NCI-H2196 (cell line): ENCODE results near the gene PAGE2B.
"Not testable (repeated sequence)": the region's sequence is repeated elsewhere in the genome, so short reads cannot be mapped to it uniquely, and the experiment has no call there.

ENCODE experiments used
- DNase-seq: peaks from one replicate; lab custom pipeline; 2025; ENCODE audit not compliant: unreplicated experiment; lab: John Stamatoyannopoulos, UW

PAGE2B gene

GRCh38 chrX:55107911-55108310 lies 33.1 kb downstream of the PAGE2B start:
- no peak for DNase-seq

- no peak for DNase-seq
Observed at GRCh38 chrX:55109306-55109705, 34.5 kb downstream of the PAGE2B start.

GRCh38 chrX:55111578-55112254 lies 36.9 kb downstream of the PAGE2B start:
- no peak for DNase-seq

GRCh38 chrX:55116589-55116988 lies 41.8 kb downstream of the PAGE2B start:
- not testable (repeated sequence) for DNase-seq

GRCh38 chrX:55118574-55118973 lies 43.7 kb downstream of the PAGE2B start:
- no peak for DNase-seq

- no peak for DNase-seq
Observed at GRCh38 chrX:55119271-55119670, 44.4 kb downstream of the PAGE2B start.

- no peak for DNase-seq
Observed at GRCh38 chrX:55119712-55120111, 44.9 kb downstream of the PAGE2B start.

GRCh38 chrX:55120761-55121358 lies 46.0 kb downstream of the PAGE2B start:
- no peak for DNase-seq

GRCh38 chrX:55123900-55124299 lies 49.1 kb downstream of the PAGE2B start:
- DNase-seq = no peak

- DNase-seq = no peak
Observed at GRCh38 chrX:55127692-55128091, 52.9 kb downstream of the PAGE2B start.
